Subcutaneous adipose tissue (tissue), 4 donors: Measurements from ENCODE around the gene SLC44A4. TPM values are rescaled to one million over a fixed set of nuclear protein-coding genes. Genes with fewer than 3 reads are reported as not detected.

ENCODE experiments used
- CTCF ChIP-seq: fragments of 450-650 bp; IDR thresholded peaks from one replicate; pipeline ENCODE4 v1.5.1; 2016; ENCODE audit warnings: low read depth, mild to moderate bottlenecking, control low read depth, antibody characterized with exemption, moderate library complexity
- total RNA-seq, 4 donors: library from RNA; depleted of rRNA; stranded (reverse); fragments of >200 nt; gene quantifications; one replicate each; pipeline ENCODE4 v1.1.0, GENCODE V29; 2016

The SLC44A4 gene
- total RNA-seq = under 1 TPM in 1 of 4 donors, not detected in 3; 0.51 TPM

- TF ChIP-seq CTCF = no peak
Observed at GRCh38 chr6:31878726-31879125, at the start of gene SLC44A4. SLC44A4 (minus strand) TSS chr6:31878997; CDS start chr6:31878980, 17 bp downstream.

GRCh38 chr6:31928672-31928939 is 49.8 kb upstream of the SLC44A4 start:
- TF ChIP-seq CTCF = no peak

- TF ChIP-seq CTCF = no peak
Observed at GRCh38 chr6:31927863-31928671, 49.3 kb upstream of the SLC44A4 start.

- TF ChIP-seq CTCF = no peak
Observed at GRCh38 chr6:31927242-31927862, 48.6 kb upstream of the SLC44A4 start, which contains the start of gene C2. C2 (plus strand) TSS chr6:31927717; CDS start chr6:31927753, 36 bp downstream.

- no peak for TF ChIP-seq CTCF
Observed at GRCh38 chr6:31922942-31923341, 44.1 kb upstream of the SLC44A4 start.

- TF ChIP-seq CTCF = no peak
Observed at GRCh38 chr6:31920811-31921210, 42.0 kb upstream of the SLC44A4 start.

- TF ChIP-seq CTCF = no peak
Observed at GRCh38 chr6:31919624-31920303, 41.0 kb upstream of the SLC44A4 start.
